ENCODE results near the gene GPAT3.
"Not testable (repeated sequence)": the region's sequence is repeated elsewhere in the genome, so short reads cannot be mapped to it uniquely, and the experiment has no call there.

The GPAT3 gene

GRCh38 chr4:83535520-83536361 is at the start of gene GPAT3:
Gene GPAT3, plus strand, starts transcription at chr4:83536108. Its CDS starts 515 bp downstream, at chr4:83536623.
- no peak for TF ChIP-seq POLR2A (IDR thresholded peaks at IDR 0.05; ENCODE audit: low read depth, low read length)
- FAIRE-seq (no peak), DNase-seq (ENCODE audit: insufficient read length, low spot score) (peak; percentile 54)

DNA sequence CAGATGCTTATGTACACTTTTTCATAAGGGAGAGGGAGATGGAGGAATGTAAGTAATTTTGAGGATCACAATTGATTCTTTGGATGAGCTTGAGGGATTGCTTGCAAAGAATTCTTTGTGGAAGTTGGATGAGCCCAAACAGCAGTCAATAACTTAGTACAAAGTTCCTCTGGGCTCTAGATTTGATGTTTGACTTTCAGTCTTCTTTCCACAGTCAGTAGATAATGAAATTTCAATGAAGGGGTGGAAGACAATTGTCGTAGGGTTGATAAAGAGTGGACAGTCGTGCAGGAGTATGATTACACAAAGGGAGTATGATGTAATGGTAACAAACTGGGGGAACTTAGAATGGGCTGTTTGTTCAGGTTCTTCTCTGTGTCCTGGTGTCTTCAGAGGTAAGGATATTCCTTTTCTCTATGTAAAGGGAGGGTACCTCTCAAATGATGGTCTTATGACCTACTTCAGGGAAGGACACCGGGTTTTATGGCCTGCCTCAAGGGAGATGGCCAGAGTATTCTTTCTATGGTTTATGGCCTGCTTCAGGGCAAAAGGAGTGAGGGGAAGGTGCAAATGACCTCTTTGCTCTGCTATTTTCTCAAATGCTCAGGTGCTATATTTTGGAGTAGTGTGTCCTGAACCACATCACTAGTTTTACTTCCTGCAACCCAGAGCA is 49.3 kb upstream of the GPAT3 start:
- TF ChIP-seq POLR2A (IDR thresholded peaks at IDR 0.05; ENCODE audit: low read depth, low read length) = no peak
- FAIRE-seq (no peak), DNase-seq (ENCODE audit: insufficient read length, low spot score) (no peak)

GRCh38 chr4:83489711-83490326 is 46.1 kb upstream of the GPAT3 start:
- DNase-seq (ENCODE audit: insufficient read length, low spot score) = no peak
- TF ChIP-seq POLR2A (IDR thresholded peaks at IDR 0.05; ENCODE audit: low read depth, low read length) = no peak
- no peak for FAIRE-seq

DNA sequence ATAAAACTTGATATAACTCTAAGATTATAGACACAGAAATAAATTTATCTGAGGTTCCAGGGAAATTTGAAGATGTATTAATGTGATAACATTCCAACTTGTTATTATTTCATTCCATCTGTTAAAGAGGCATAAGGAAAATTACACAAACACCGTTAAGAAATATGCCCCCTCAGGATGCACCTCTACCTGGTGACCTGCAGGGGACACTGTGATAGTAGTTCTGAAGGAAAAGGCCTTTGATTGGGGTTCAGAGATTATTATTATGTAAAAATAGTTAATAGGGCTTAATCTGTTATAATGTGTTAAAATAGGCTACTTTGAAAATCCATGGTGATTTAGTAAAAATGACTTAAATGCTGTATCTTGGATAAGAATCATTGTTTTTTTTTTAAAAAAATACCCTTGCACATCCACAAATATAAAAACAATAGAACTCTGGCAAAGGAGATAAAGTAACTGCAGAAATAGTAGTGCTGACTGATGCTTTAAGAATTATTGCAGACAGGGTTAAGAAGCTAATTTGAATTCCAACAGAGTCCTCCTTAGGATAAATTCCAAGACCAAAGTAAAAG is 44.9 kb upstream of the GPAT3 start:
- FAIRE-seq = no peak
- no peak for TF ChIP-seq POLR2A (IDR thresholded peaks at IDR 0.05; ENCODE audit: low read depth, low read length)
- peak; percentile 21 for DNase-seq (ENCODE audit: insufficient read length, low spot score)

DNA sequence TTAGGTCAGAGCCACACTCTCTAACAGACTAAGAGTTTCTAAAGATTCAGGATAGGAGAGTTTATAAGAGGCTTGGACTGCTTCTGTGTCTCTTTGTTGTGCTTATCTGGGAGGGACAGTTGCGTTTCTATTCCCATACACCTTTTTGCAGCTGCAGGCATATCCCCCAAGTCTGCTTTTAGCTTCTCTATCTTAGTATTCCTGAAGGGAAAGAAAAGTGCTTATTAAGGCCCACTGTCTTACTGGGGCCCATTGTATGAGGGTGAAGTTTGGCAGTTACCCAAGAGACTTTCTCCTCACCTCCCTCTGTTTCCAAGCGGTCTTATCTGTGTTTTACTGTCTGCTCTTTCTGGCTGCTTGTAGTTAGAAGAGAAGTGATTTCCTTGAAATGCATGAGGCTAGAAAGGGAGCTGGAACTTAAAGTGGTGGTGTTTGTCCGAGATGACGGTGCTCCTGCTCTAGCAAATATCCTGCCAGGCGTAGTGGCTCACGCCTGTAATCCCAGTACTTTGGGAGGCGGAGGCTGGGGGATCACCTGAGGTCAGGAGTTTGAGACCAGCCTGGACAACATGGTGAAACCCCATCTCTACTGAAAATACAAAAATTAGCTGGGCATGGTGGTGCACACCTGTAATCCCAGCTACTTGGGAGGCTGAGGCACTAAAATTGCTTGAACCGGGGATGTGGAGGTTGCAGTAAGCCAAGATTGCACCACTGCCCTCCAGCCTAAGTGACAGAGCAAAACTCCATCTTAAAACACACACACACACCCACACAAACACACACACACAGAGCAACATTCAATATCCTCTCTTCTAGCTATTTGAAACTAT is 39.6 kb upstream of the GPAT3 start:
- FAIRE-seq; DNase-seq (ENCODE audit: insufficient read length, low spot score): not testable (repeated sequence)

- TF ChIP-seq POLR2A (IDR thresholded peaks at IDR 0.05; ENCODE audit: low read depth, low read length) = no peak
- FAIRE-seq (no peak), DNase-seq (ENCODE audit: insufficient read length, low spot score) (no peak)
These were observed 37.7 kb upstream of the GPAT3 start for GRCh38 chr4:83498187-83498586.

DNA sequence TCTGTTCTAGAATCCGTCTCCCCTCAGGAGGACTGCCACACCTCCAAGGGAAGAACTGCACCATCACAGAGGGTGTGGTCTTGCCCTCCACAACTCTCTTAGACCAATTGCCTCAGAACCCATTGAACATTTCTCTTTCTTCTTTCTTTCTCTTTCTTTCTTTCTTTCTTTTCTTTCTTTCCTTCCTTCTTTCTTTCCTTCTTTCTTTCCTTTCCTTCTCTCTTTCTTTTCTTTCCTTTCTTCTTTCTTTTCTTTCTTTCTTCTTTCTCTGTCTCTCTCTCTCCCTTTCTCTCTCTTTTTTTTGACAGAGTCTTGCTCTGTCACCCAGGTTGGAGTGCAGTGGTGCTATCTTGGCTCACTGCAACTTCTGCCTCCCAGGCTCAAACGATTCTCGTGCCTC is 34.2 kb upstream of the GPAT3 start:
- FAIRE-seq = not testable (repeated sequence)

GRCh38 chr4:83503974-83504373 is 31.9 kb upstream of the GPAT3 start:
- TF ChIP-seq POLR2A (IDR thresholded peaks at IDR 0.05; ENCODE audit: low read depth, low read length) = no peak
- FAIRE-seq = no peak

More for the DNA sequence above, 34.2 kb upstream of the GPAT3 start:
- DNase-seq (ENCODE audit: insufficient read length, low spot score) = not testable (repeated sequence)

DNA sequence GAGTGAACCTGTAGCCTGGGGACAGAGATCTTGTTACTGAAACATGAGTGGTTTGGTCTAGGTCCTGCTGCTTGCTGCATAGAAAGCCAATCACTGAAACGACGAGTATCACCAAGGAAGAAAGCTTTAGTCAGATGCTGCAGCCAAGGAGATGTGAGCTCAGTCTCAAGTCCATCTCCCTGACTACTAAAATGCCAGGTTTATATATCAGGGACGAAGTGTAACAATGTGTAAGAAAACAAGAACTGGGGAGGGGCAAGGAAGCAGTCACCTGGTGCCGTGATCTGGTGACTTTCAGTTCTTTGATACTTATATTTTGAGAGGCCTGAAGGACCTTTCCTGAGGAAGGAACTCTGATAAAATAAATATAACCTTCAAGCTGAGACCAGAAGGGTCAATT is 31.4 kb upstream of the GPAT3 start:
- no peak for TF ChIP-seq POLR2A (IDR thresholded peaks at IDR 0.05; ENCODE audit: low read depth, low read length)
- no peak for FAIRE-seq
- DNase-seq (ENCODE audit: insufficient read length, low spot score) = no peak

More at GRCh38 chr4:83503974-83504373, 31.9 kb upstream of the GPAT3 start:
- DNase-seq (ENCODE audit: insufficient read length, low spot score) = no peak

- no peak for TF ChIP-seq POLR2A (IDR thresholded peaks at IDR 0.05; ENCODE audit: low read depth, low read length)
- FAIRE-seq = no peak
These were observed 30.9 kb upstream of the GPAT3 start for GRCh38 chr4:83504996-83505395.

GRCh38 chr4:83509156-83509585 is 26.7 kb upstream of the GPAT3 start:
- not testable (repeated sequence) for FAIRE-seq; DNase-seq (ENCODE audit: insufficient read length, low spot score)

More at GRCh38 chr4:83504996-83505395, 30.9 kb upstream of the GPAT3 start:
- no peak for DNase-seq (ENCODE audit: insufficient read length, low spot score)

GRCh38 chr4:83510442-83510841 is 25.5 kb upstream of the GPAT3 start:
- DNase-seq (ENCODE audit: insufficient read length, low spot score) (no peak), FAIRE-seq (no peak)

GRCh38 chr4:83516042-83516772 is 19.7 kb upstream of the GPAT3 start:
- DNase-seq (ENCODE audit: insufficient read length, low spot score) (peak; percentile 23), FAIRE-seq (peak; percentile 96)
- no peak for TF ChIP-seq POLR2A (IDR thresholded peaks at IDR 0.05; ENCODE audit: low read depth, low read length)

More at GRCh38 chr4:83510442-83510841, 25.5 kb upstream of the GPAT3 start:
- no peak for TF ChIP-seq POLR2A (IDR thresholded peaks at IDR 0.05; ENCODE audit: low read depth, low read length)

Data from H54 (cell line).